PC-3 (cell line): ENCODE results near the gene PXN. TPM values are rescaled to one million over a fixed set of nuclear protein-coding genes. Genes with fewer than 3 reads are reported as not detected.

Experiments
- ATAC-seq: fragments of 200-7000 bp; cut with Tn5 transposase; 2 replicates; pipeline ENCODE4 v1.9.1; 2020; ENCODE audit warnings: mild to moderate bottlenecking, moderate library complexity
- BruUV-seq: library from RNA; stranded (reverse); fragments of 400-500 nt; replicated peaks from 2 replicates; lab custom pipeline; 2021; lab: Mats Ljungman, UMichigan
- CTCF ChIA-PET: fragments of 300-600 bp; sonication (Branson Sonifier 250); formaldehyde crosslinking; loops from one replicate; lab custom pipeline; 2022; ENCODE audit warnings: antibody characterized with exemption; lab: Charles Lee
- POLR2A ChIA-PET: fragments of 300-600 bp; sonication (Branson Sonifier 250); formaldehyde crosslinking; loops from one replicate; lab custom pipeline; 2022; ENCODE audit warnings: antibody characterized with exemption; ENCODE audit not compliant: unreplicated experiment; lab: Charles Lee
- DNase-seq: peaks from one replicate; pipeline ENCODE4 v3.0.0-alpha.2; 2015
- H2AFZ ChIP-seq: fragments of 300-600 bp; sonication (generic); 2 replicates; pipeline ENCODE4 v1.6.0; 2016; ENCODE audit warnings: antibody characterized with exemption, low read length
- H3F3A ChIP-seq: fragments of 300-600 bp; sonication (generic); one replicate; pipeline ENCODE4 v1.6.0; 2017; ENCODE audit warnings: antibody characterized with exemption, low read length, control low read depth, mild to moderate bottlenecking; ENCODE audit not compliant: unreplicated experiment
- H3K27ac ChIP-seq: fragments of 300-600 bp; sonication (generic); 2 replicates; pipeline ENCODE4 v1.5.1; 2016; ENCODE audit warnings: mild to moderate bottlenecking, low read length
- H3K27me3 ChIP-seq: fragments of 300-600 bp; sonication (generic); 2 replicates; pipeline ENCODE4 v1.6.1; 2016; ENCODE audit warnings: low read length, mixed read lengths
- H3K36me3 ChIP-seq: fragments of 300-600 bp; sonication (generic); 2 replicates; pipeline ENCODE4 v1.6.1; 2016; ENCODE audit warnings: low read depth, mixed run types, low read length, mixed read lengths
- H3K4me1 ChIP-seq: fragments of 300-600 bp; sonication (generic); 2 replicates; pipeline ENCODE4 v1.5.1; 2016; ENCODE audit warnings: low read length; ENCODE audit not compliant: insufficient read depth
- H3K4me2 ChIP-seq: fragments of 300-600 bp; sonication (generic); 2 replicates; pipeline ENCODE4 v1.6.0; 2016; ENCODE audit warnings: low read length
- H3K4me3 ChIP-seq: fragments of 300-600 bp; sonication (generic); 2 replicates; pipeline ENCODE4 v1.5.1; 2016; ENCODE audit warnings: mild to moderate bottlenecking, low read length, mixed read lengths
- H3K79me2 ChIP-seq: fragments of 300-600 bp; sonication (generic); 2 replicates; pipeline ENCODE4 v1.6.1; 2017; ENCODE audit warnings: low read length, mixed read lengths
- H3K9ac ChIP-seq: fragments of 300-600 bp; sonication (generic); 2 replicates; pipeline ENCODE4 v1.6.0; 2016; ENCODE audit warnings: mild to moderate bottlenecking, low read length
- H3K9me2 ChIP-seq: fragments of 300-600 bp; sonication (generic); replicated peaks from 2 replicates; pipeline ENCODE4 v1.6.1; 2016; ENCODE audit warnings: mixed run types, low read length, mixed read lengths
- H3K9me3 ChIP-seq: fragments of 300-600 bp; sonication (generic); 2 replicates; pipeline ENCODE4 v1.6.1; 2016; ENCODE audit warnings: low read length, mixed read lengths
- H4K20me1 ChIP-seq: fragments of 300-600 bp; sonication (generic); 2 replicates; pipeline ENCODE4 v1.6.1; 2016; ENCODE audit warnings: low read length, mixed read lengths
- EZH2 ChIP-seq: fragments of 300-600 bp; sonication (generic); IDR thresholded peaks from one replicate; pipeline ENCODE4 v1.6.1; 2017; ENCODE audit warnings: antibody characterized with exemption, mild to moderate bottlenecking, low read length; ENCODE audit not compliant: unreplicated experiment
- EZH2phosphoT487 ChIP-seq: fragments of 300-600 bp; sonication (generic); IDR thresholded peaks from 2 replicates; pipeline ENCODE4 v1.6.1; 2018; ENCODE audit warnings: mild to moderate bottlenecking, antibody characterized with exemption, low read length, borderline replicate concordance
- intact Hi-C: fragments of 100-400 bp; cut with micrococcal nuclease; formaldehyde crosslinking; loops from 2 replicates; pipeline ENCODE4 v1.9.0; 2023
- total RNA-seq: library from RNA; depleted of rRNA; stranded (reverse); fragments of >200 nt; gene quantifications from 2 replicates; pipeline ENCODE4 v1.2.3, GENCODE V29; 2014
- TF ChIP-seq, protein P1 (sequence below): fragments of 300-600 bp; sonication (generic); conservative IDR thresholded peaks from 2 replicates; pipeline ENCODE4 v1.5.1; 2017; ENCODE audit warnings: antibody characterized with exemption, low read depth, mild to moderate bottlenecking, low read length

The PXN gene
- total RNA-seq, 1 experiment from 2014 or later = 313 TPM

DNA sequence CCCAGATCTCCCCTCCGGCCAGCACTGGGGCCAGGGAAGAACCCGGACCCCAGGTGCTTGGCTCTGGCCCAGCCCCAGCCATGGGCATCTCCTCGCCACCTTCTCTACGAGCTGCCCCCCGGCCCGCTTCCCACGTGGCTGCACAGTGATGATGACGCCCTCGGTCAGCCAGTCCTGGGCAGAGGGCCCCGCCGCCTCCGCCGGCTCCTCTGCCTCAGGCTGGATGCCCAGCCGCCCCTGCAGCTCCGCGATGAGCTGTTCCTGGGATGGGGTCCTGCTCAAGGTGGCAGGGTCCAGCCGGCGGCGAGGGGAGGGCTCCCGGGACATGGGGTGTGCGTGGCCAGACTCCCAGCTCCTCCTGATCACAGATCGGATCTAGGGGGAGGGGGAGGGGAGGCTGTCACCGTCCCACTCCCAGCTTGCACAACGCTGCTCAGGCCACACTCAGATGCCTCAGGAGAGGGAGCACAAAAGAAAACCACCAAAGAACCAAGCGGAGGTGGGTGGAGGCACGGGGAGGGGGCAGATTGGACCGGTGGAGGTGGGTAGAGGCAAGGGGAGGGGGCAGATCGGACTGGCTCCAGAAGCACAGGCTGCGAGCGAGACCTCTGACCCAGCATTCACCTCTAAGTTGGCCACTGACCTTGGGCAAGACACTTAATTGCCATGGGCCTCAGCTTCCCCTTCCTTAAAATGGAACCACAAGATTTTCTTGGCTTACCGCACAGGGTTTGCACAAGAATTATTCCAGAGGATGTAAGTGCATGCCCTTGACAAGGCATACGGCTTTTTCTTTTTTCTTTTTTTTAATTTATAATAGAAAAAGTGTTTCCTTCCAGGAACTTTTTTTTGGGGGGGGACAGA is 48.6 kb downstream of the PXN start:
- Histone ChIP-seq H3K27ac (no peak overlapping the region), H3K9me2 (no peaks in the 10 kb centered on the region), H3K4me1 (no peaks in the 10 kb centered on the region), H3K9me3 (no peaks in the 10 kb centered on the region), H4K20me1 (peaks cover 32% of the 10 kb centered on the region; the same call in 1 of the 2 replicates), H3K4me3 (no peak overlapping the region), H3K27me3 (no peaks in the 10 kb centered on the region), H3F3A (peaks cover 6% of the 10 kb centered on the region), H3K36me3 (peaks cover 83% of the 10 kb centered on the region), H2AFZ (no peak overlapping the region), H3K9ac (no peak overlapping the region), H3K79me2 (peaks cover 26% of the 10 kb centered on the region), H3K4me2 (no peak overlapping the region)
- intact Hi-C loops = no loop called here
- no TSS peak for BruUV-seq
- no peak for DNase-seq
- CTCF ChIA-PET = interaction anchor here (0.6 kb wide), 1 partner anchor 21 kb away, joined by 3 read pairs; no protein-coding TSS in a partner anchor
- POLR2A ChIA-PET = no interaction called here
- no peak for ATAC-seq
- TF ChIP-seq, protein P1, sequence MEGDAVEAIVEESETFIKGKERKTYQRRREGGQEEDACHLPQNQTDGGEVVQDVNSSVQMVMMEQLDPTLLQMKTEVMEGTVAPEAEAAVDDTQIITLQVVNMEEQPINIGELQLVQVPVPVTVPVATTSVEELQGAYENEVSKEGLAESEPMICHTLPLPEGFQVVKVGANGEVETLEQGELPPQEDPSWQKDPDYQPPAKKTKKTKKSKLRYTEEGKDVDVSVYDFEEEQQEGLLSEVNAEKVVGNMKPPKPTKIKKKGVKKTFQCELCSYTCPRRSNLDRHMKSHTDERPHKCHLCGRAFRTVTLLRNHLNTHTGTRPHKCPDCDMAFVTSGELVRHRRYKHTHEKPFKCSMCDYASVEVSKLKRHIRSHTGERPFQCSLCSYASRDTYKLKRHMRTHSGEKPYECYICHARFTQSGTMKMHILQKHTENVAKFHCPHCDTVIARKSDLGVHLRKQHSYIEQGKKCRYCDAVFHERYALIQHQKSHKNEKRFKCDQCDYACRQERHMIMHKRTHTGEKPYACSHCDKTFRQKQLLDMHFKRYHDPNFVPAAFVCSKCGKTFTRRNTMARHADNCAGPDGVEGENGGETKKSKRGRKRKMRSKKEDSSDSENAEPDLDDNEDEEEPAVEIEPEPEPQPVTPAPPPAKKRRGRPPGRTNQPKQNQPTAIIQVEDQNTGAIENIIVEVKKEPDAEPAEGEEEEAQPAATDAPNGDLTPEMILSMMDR = no peak
- TF ChIP-seq EZH2 = no peak
- no peak for TF ChIP-seq EZH2phosphoT487

DNA sequence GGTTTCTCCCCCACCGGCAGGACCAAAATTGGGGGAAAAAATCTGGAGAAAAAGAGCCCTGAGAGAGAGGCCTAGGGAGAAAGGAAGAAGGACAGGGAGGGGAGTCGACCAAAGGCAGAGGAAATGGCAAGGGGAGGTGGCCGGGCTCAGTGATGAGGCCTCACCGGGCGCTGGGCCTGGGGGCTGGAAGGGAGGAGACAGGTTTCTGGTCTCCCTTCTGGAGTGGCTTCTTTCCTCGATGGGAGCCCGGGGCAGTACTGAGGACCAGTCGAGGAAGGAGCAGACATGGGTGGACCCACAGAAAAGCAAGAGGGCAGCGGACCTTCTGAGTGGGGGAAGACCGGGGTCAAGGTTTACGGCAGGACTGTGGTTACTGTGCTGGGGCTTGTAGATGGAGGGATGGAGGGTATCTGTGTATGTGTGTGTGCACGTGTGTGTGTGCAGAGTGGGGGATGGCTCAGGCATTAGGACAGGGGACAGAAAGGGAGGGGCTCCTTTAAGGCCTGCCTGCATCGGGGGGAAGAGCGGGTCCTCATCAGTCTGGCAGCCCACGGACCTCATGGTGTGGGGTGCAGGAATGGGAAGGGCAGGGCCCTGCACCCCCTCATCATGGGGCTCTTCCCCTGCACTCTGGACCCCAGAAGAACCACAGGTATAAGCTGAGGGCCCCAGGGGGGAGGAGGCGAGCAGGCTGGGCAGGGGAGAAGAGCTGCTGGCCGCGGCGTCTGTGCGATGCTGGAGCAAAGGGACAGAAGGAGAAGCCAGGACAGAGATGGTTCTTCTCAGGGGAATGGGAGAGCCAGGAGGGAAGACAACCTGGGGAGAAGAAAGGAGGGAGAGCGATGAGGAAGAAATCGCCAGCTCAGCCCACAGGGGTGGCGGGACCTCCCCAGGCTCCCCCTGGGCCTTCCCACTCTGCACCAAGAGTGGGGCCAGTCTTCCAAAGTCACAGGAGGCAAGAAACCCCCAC is 49.5 kb downstream of the PXN start:
- ATAC-seq (no peak), DNase-seq (no peak)
- no peak for TF ChIP-seq EZH2phosphoT487
- TF ChIP-seq, protein P1 = no peak
- TF ChIP-seq EZH2 = no peak
- H2AFZ ChIP-seq = no peak overlapping the region
- H3K9me2 ChIP-seq = no peaks in the 10 kb centered on the region
- H3F3A ChIP-seq = peaks cover 6% of the 10 kb centered on the region
- H3K27ac ChIP-seq = no peak overlapping the region
- H3K9ac ChIP-seq = no peak overlapping the region
- H3K79me2 ChIP-seq = peaks cover 18% of the 10 kb centered on the region
- H3K27me3 ChIP-seq = no peaks in the 10 kb centered on the region
- no peaks in the 10 kb centered on the region for H3K4me1 ChIP-seq
- no peak overlapping the region for H3K4me2 ChIP-seq
- CTCF ChIA-PET = interaction anchor here (0.6 kb wide), 1 partner anchor 22 kb away, joined by 3 read pairs; no protein-coding TSS in a partner anchor
- no peak overlapping the region for H3K4me3 ChIP-seq
- H4K20me1 ChIP-seq = peaks cover 23% of the 10 kb centered on the region
- POLR2A ChIA-PET = no interaction called here
- no peaks in the 10 kb centered on the region for H3K9me3 ChIP-seq
- H3K36me3 ChIP-seq = peaks cover 83% of the 10 kb centered on the region
- intact Hi-C loops = no loop called here
- no TSS peak for BruUV-seq
